Mucosa of gallbladder (tissue), 1 donor: ENCODE measurements around the gene CENPK. TPM values are rescaled to one million over a fixed set of nuclear protein-coding genes. Genes with fewer than 3 reads are reported as not detected.

ENCODE experiments used
- total RNA-seq: library from RNA; stranded (reverse); gene quantifications from one replicate; pipeline ENCODE4 v1.2.1, GENCODE V29; 2021
- donor health status: DM: no; HTN: no; CAD: no.

The CENPK gene
- total RNA-seq, 1 donor from 2014 or later, result 2.2 TPM

Other genes starting within 250 kb of the CENPK start
- 19.0 TPM for gene ADAMTS6, start 81.2 kb downstream of the CENPK start, total RNA-seq
- gene PPWD1, start 128 bp upstream of the CENPK start, total RNA-seq, result 30.5 TPM
- 15.7 TPM for gene TRIM23, start 61.2 kb upstream of the CENPK start, total RNA-seq
- gene SHLD3, start 61.9 kb upstream of the CENPK start, total RNA-seq, result 3.1 TPM
- 18.2 TPM for gene TRAPPC13, start 61.9 kb upstream of the CENPK start, total RNA-seq
- gene SGTB, start 158.9 kb upstream of the CENPK start, total RNA-seq, result 6.5 TPM
- 14.8 TPM for gene NLN, start 159.0 kb upstream of the CENPK start, total RNA-seq